OCI-LY3 (cell line): Measurements from ENCODE around the gene CERS2.

Source experiments
- EZH2phosphoT487 ChIP-seq: fragments of 200-600 bp; shearing (Covaris generic); IDR thresholded peaks from 2 replicates; pipeline ENCODE4 v1.6.1; 2018; ENCODE audit warnings: antibody characterized with exemption, mixed run types, low read depth
- TF ChIP-seq, protein P1 (sequence below): fragments of 200-600, 300-600 bp; sonication (generic); IDR thresholded peaks from 2 replicates; pipeline ENCODE4 v1.5.1; 2014; ENCODE audit warnings: antibody characterized with exemption, low read length, low read depth

DNA sequence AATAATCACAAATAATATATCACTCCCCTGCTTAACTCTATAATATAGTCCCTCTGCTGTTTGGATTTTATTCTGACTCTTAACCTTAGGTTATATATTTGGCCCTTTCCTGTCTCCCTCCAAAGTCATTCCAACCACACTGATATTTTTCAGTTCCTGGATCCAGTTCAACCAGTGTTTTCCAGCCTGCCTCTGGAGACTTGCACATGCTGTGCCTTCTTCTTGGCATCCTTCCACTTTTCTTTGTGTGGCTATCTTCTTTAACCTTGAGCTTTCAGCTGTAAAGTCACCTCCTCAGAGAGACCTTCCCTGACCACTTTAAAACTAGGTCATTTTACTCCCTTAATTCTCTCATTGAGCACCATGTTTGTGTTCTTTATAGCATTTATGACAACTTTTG, 19.4 kb downstream of the CERS2 start:
- TF ChIP-seq, protein P1, sequence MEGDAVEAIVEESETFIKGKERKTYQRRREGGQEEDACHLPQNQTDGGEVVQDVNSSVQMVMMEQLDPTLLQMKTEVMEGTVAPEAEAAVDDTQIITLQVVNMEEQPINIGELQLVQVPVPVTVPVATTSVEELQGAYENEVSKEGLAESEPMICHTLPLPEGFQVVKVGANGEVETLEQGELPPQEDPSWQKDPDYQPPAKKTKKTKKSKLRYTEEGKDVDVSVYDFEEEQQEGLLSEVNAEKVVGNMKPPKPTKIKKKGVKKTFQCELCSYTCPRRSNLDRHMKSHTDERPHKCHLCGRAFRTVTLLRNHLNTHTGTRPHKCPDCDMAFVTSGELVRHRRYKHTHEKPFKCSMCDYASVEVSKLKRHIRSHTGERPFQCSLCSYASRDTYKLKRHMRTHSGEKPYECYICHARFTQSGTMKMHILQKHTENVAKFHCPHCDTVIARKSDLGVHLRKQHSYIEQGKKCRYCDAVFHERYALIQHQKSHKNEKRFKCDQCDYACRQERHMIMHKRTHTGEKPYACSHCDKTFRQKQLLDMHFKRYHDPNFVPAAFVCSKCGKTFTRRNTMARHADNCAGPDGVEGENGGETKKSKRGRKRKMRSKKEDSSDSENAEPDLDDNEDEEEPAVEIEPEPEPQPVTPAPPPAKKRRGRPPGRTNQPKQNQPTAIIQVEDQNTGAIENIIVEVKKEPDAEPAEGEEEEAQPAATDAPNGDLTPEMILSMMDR: no peak
- no peak for TF ChIP-seq EZH2phosphoT487
